ENCODE measurements around the gene PBOV1.
"Not testable (repeated sequence)": the region's sequence is repeated elsewhere in the genome, so short reads cannot be mapped to it uniquely, and the experiment has no call there.

The PBOV1 gene

GRCh38 chr6:138219901-138220300, 1.6 kb upstream of the PBOV1 start:
- no peak for TF ChIP-seq CTCF (IDR thresholded peaks at IDR 0.05; ENCODE audit: low read depth, low read length)

GRCh38 chr6:138219398-138219797, 1.1 kb upstream of the PBOV1 start:
- TF ChIP-seq CTCF (IDR thresholded peaks at IDR 0.05; ENCODE audit: low read depth, low read length): no peak
- no peak overlapping the region for H3K4me3 ChIP-seq (ENCODE audit: low read depth, low read length)

More at GRCh38 chr6:138219901-138220300, 1.6 kb upstream of the PBOV1 start:
- H3K4me3 ChIP-seq (ENCODE audit: low read depth, low read length): no peak overlapping the region

DNA sequence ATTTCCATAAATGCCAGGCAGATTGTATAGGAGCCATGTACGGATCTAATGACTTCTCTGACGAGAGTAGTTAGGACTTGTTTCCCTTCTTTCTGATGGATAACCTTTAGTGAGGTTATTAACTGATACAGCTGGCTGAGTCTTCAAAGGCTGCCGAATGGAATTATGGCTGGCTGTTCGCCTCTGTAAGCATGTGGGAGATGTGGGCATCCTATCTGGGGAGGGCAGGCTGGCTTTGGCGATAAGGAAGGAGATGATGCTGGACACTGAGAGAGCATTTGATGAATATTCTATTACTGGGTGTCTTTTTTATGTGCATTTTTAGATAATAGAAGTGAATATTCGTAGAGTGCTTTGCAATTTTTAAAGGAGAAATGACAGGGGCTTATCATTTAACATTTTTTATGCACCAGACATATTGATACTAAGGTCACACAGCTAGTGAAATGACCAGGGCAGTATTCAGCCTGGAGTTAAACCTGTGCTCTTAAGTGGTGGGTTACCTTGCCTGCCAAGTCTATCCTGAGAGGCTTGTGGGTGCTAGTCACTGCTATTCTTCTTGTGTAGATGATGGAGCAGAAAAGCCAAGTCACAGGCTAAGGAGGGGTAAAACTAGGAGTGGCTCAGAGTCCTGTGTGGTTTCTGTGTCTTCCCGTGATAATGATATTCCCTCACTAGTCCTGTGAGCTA, 3.1 kb downstream of the PBOV1 start:
- no peak overlapping the region for H3K4me3 ChIP-seq (ENCODE audit: low read depth, low read length)
- TF ChIP-seq CTCF (IDR thresholded peaks at IDR 0.05; ENCODE audit: low read depth, low read length): no peak

- H3K4me3 ChIP-seq (ENCODE audit: low read depth, low read length): not testable (repeated sequence)
Measured at GRCh38 chr6:138212530-138212929, 5.8 kb downstream of the PBOV1 start.

DNA sequence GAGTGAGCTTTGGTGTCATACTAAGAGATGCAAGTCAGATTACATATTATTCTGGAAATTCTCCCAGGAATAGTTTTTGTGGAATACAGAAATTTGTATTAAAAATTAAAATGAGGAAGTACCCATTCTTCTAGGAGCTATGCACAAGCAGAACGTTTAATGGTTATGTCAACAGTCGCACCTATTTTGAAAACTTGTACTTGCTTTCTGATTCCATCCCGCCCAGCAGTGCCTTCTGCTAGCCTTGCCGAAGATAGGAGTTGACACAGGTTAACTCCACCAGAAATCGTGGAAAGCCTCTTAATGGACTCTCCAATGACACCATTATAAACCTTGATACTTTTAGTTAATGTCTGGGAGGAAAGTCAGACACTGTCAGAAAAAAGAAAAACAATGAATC, 6.7 kb downstream of the PBOV1 start:
- no peak overlapping the region for H3K4me3 ChIP-seq (ENCODE audit: low read depth, low read length)
- no peak for TF ChIP-seq CTCF (IDR thresholded peaks at IDR 0.05; ENCODE audit: low read depth, low read length)

- H3K4me3 ChIP-seq (ENCODE audit: low read depth, low read length): no peak overlapping the region
- no peak for TF ChIP-seq CTCF (IDR thresholded peaks at IDR 0.05; ENCODE audit: low read depth, low read length)
Measured at GRCh38 chr6:138211048-138211581, 7.2 kb downstream of the PBOV1 start.

DNA sequence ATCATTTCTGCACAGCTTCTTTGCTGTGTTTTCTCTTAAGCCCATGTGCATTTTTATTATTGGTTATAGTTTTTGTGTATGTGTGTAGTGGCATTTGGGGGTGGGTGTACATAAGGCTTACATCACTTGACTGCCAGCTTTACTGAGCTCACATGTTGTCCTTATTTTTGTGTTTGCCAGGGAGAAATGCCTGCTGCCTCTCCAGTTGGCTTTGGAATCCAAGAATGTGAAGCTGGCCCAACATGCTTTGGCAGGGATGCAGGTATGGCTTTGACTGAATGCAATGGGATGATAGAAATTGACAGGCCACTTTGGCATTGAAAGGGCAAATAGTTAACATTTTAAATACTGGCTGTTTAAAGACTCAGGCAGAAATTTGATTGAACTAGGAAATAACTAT, 11.4 kb downstream of the PBOV1 start:
- H3K4me3 ChIP-seq (ENCODE audit: low read depth, low read length): no peak overlapping the region
- no peak for TF ChIP-seq CTCF (IDR thresholded peaks at IDR 0.05; ENCODE audit: low read depth, low read length)
